ENCODE results near the gene ANGEL2. TPM values are rescaled to one million over a fixed set of nuclear protein-coding genes. Genes with fewer than 3 reads are reported as not detected.

Gene ANGEL2
- total and polyA plus RNA-seq, 2 of the 13 experiments (the other 11 are each of a cell fraction or from before 2014, with no cell fraction given): 12.3 to 25.4 TPM

GRCh38 chr1:213015099-213016050 lies at the start of gene ANGEL2 (continued):
- no peak for TF ChIP-seq HNF4G (IDR thresholded peaks at IDR 0.05; ENCODE audit: borderline replicate concordance, low read depth, low read length)
- no peak for TF ChIP-seq HNF4G (CRISPR knock-in tag; IDR thresholded peaks at IDR 0.05; ENCODE audit: borderline replicate concordance, low read depth)
- TF ChIP-seq, protein P1, sequence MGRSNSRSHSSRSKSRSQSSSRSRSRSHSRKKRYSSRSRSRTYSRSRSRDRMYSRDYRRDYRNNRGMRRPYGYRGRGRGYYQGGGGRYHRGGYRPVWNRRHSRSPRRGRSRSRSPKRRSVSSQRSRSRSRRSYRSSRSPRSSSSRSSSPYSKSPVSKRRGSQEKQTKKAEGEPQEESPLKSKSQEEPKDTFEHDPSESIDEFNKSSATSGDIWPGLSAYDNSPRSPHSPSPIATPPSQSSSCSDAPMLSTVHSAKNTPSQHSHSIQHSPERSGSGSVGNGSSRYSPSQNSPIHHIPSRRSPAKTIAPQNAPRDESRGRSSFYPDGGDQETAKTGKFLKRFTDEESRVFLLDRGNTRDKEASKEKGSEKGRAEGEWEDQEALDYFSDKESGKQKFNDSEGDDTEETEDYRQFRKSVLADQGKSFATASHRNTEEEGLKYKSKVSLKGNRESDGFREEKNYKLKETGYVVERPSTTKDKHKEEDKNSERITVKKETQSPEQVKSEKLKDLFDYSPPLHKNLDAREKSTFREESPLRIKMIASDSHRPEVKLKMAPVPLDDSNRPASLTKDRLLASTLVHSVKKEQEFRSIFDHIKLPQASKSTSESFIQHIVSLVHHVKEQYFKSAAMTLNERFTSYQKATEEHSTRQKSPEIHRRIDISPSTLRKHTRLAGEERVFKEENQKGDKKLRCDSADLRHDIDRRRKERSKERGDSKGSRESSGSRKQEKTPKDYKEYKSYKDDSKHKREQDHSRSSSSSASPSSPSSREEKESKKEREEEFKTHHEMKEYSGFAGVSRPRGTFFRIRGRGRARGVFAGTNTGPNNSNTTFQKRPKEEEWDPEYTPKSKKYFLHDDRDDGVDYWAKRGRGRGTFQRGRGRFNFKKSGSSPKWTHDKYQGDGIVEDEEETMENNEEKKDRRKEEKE (IDR thresholded peaks at IDR 0.05): no peak
- TF ChIP-seq KLF6 (CRISPR knock-in tag; IDR thresholded peaks at IDR 0.05): peak; percentile 42; the same call in 1 of the 2 replicates
- no peak for TF ChIP-seq JUNB (CRISPR knock-in tag; IDR thresholded peaks at IDR 0.05; ENCODE audit: borderline replicate concordance)
- TF ChIP-seq ZNF354B (CRISPR knock-in tag; IDR thresholded peaks at IDR 0.05): no peak
- no peak for TF ChIP-seq ZNF598 (CRISPR knock-in tag; IDR thresholded peaks at IDR 0.05; ENCODE audit: borderline replicate concordance)
- TF ChIP-seq ZNF569 (CRISPR knock-in tag; IDR thresholded peaks at IDR 0.05; ENCODE audit: borderline replicate concordance): no peak
- TF ChIP-seq TRAFD1 (CRISPR knock-in tag; IDR thresholded peaks at IDR 0.05; ENCODE audit: borderline replicate concordance): peak; percentile 60; the same call in 1 of the 2 replicates
- no peak; the same call in 1 of the 2 replicates for TF ChIP-seq ZFAT (CRISPR knock-in tag; conservative IDR thresholded peaks at IDR 0.05)
- TF ChIP-seq RBM22 (optimal IDR thresholded peaks at IDR 0.05; ENCODE audit: low read length): no peak
- no peak for TF ChIP-seq MTF2 (CRISPR knock-in tag; IDR thresholded peaks at IDR 0.05; ENCODE audit: borderline replicate concordance)
- peak; percentile 42; the same call in 1 of the 2 replicates for TF ChIP-seq ZNF263 (CRISPR knock-in tag; IDR thresholded peaks at IDR 0.05)
- TF ChIP-seq RELA (CRISPR knock-in tag; IDR thresholded peaks at IDR 0.05): no peak; the same call in 1 of the 2 replicates
- TF ChIP-seq SAFB2 (CRISPR knock-in tag; IDR thresholded peaks at IDR 0.05; ENCODE audit: borderline replicate concordance, low read depth): peak; percentile 84; the same call in 1 of the 2 replicates
- TF ChIP-seq HOXA9 (CRISPR knock-in tag; IDR thresholded peaks at IDR 0.05; ENCODE audit: borderline replicate concordance): no peak
- peak; percentile 76; the same call in 1 of the 2 replicates for TF ChIP-seq ZFP90 (CRISPR knock-in tag; IDR thresholded peaks at IDR 0.05; ENCODE audit: borderline replicate concordance)
- no peak for TF ChIP-seq RARA (CRISPR knock-in tag; IDR thresholded peaks at IDR 0.05)
- no peak for TF ChIP-seq ZNF776 (CRISPR knock-in tag; IDR thresholded peaks at IDR 0.05)
- TF ChIP-seq ZBTB38 (CRISPR knock-in tag; IDR thresholded peaks at IDR 0.05): peak; percentile 53
- no peak; the same call in 1 of the 2 replicates for TF ChIP-seq ZNF547 (CRISPR knock-in tag; IDR thresholded peaks at IDR 0.05)
- TF ChIP-seq, protein P2, sequence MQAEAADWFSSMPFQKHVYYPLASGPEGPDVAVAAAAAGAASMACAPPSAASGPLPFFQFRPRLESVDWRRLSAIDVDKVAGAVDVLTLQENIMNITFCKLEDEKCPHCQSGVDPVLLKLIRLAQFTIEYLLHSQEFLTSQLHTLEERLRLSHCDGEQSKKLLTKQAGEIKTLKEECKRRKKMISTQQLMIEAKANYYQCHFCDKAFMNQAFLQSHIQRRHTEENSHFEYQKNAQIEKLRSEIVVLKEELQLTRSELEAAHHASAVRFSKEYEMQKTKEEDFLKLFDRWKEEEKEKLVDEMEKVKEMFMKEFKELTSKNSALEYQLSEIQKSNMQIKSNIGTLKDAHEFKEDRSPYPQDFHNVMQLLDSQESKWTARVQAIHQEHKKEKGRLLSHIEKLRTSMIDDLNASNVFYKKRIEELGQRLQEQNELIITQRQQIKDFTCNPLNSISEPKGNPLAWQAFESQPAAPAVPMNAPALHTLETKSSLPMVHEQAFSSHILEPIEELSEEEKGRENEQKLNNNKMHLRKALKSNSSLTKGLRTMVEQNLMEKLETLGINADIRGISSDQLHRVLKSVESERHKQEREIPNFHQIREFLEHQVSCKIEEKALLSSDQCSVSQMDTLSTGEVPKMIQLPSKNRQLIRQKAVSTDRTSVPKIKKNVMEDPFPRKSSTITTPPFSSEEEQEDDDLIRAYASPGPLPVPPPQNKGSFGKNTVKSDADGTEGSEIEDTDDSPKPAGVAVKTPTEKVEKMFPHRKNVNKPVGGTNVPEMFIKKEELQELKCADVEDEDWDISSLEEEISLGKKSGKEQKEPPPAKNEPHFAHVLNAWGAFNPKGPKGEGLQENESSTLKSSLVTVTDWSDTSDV (CRISPR knock-in tag; IDR thresholded peaks at IDR 0.05): peak; percentile 77; the same call in 1 of the 2 replicates

All from HepG2 (cell line).